WTC11 (cell line): Measurements from ENCODE around the gene SIGLEC14. TPM values are rescaled to one million over a fixed set of nuclear protein-coding genes. Genes with fewer than 3 reads are reported as not detected.

ENCODE experiments used
- ATAC-seq: fragments of 200-7000 bp; cut with Tn5 transposase; 2 replicates; pipeline ENCODE4 v1.10.0; 2021; ENCODE audit warnings: mild to moderate bottlenecking, moderate library complexity
- CTCF ChIA-PET: fragments of 300-600 bp; sonication (Branson Sonifier 250); formaldehyde crosslinking; loops from one replicate; lab custom pipeline; 2021; ENCODE audit warnings: antibody characterized with exemption; lab: Charles Lee
- POLR2A ChIA-PET: fragments of 350-600 bp; sonication (Branson Sonifier 250); formaldehyde crosslinking; loops from one replicate; lab custom pipeline; 2021; ENCODE audit warnings: antibody characterized with exemption; lab: Charles Lee
- DNase-seq: peaks from one replicate; pipeline ENCODE4 v3.0.0; 2021; ENCODE audit warnings: low spot score
- H3K27ac Mint-ChIP-seq: 2 replicates; pipeline ENCODE4 v1.8.0; 2021; ENCODE audit warnings: mixed read lengths
- H3K27me3 Mint-ChIP-seq: 2 replicates; pipeline ENCODE4 v1.8.0; 2021; ENCODE audit warnings: low read depth, mild to moderate bottlenecking, moderate library complexity, mixed read lengths
- H3K36me3 Mint-ChIP-seq: 2 replicates; pipeline ENCODE4 v1.8.0; 2021; ENCODE audit warnings: mixed read lengths
- H3K4me1 Mint-ChIP-seq: 2 replicates; pipeline ENCODE4 v1.8.0; 2022; ENCODE audit warnings: mixed read lengths
- H3K4me3 Mint-ChIP-seq: 2 replicates; pipeline ENCODE4 v1.8.0; 2021; ENCODE audit warnings: mild to moderate bottlenecking, moderate library complexity, mixed read lengths
- H3K9me3 Mint-ChIP-seq: 2 replicates; pipeline ENCODE4 v1.8.0; 2021; ENCODE audit warnings: mixed read lengths
- ELF4 ChIP-seq: sonication (generic); formaldehyde crosslinking; IDR thresholded peaks from 2 replicates; pipeline ENCODE4 v1.8.1; 2022; ENCODE audit warnings: low read depth, mild to moderate bottlenecking, moderate library complexity, missing genetic modification reagents
- PRRX2 ChIP-seq: fragments of 250-450 bp; sonication (Bioruptor Pico); IDR thresholded peaks from 2 replicates; pipeline ENCODE4 v1.8.0; 2021; ENCODE audit warnings: mild to moderate bottlenecking
- RORB ChIP-seq: fragments of 250-450 bp; sonication (Bioruptor Pico); IDR thresholded peaks from 2 replicates; pipeline ENCODE4 v1.9.0; 2021; ENCODE audit warnings: mild to moderate bottlenecking
- SOX15 ChIP-seq: fragments of 250-450 bp; sonication (Bioruptor Pico); IDR thresholded peaks from 2 replicates; pipeline ENCODE4 v1.9.0; 2021; ENCODE audit warnings: mild to moderate bottlenecking
- TCF7 ChIP-seq: sonication (generic); formaldehyde crosslinking; IDR thresholded peaks from 2 replicates; pipeline ENCODE4 v1.8.0; 2022; ENCODE audit warnings: mild to moderate bottlenecking, low read depth, missing genetic modification reagents, moderate library complexity
- TEAD4 ChIP-seq: sonication (generic); formaldehyde crosslinking; IDR thresholded peaks from 2 replicates; pipeline ENCODE4 v1.8.0; 2022; ENCODE audit warnings: mild to moderate bottlenecking, missing genetic modification reagents
- TP53 ChIP-seq: sonication (generic); formaldehyde crosslinking; IDR thresholded peaks from 2 replicates; pipeline ENCODE4 v1.8.1; 2023; ENCODE audit warnings: mild to moderate bottlenecking, missing genetic modification reagents
- ZNF232 ChIP-seq: sonication (generic); formaldehyde crosslinking; IDR thresholded peaks from 2 replicates; pipeline ENCODE4 v1.8.0; 2022; ENCODE audit warnings: mild to moderate bottlenecking, missing genetic modification reagents
- ZNF396 ChIP-seq: fragments of 250-450 bp; sonication (Bioruptor Pico); IDR thresholded peaks from 2 replicates; pipeline ENCODE4 v1.8.0; 2021; ENCODE audit warnings: mild to moderate bottlenecking, moderate library complexity, borderline replicate concordance
- total RNA-seq: library from RNA; stranded (reverse); gene quantifications from 3 replicates; pipeline ENCODE4 v1.2.3, GENCODE V29; 2021
- TF ChIP-seq, protein P1 (sequence below): sonication (generic); formaldehyde crosslinking; IDR thresholded peaks from 2 replicates; pipeline ENCODE4 v1.8.1; 2022; ENCODE audit warnings: missing genetic modification reagents, borderline replicate concordance
- TF ChIP-seq, protein P2 (sequence below): fragments of 250-450 bp; sonication (Bioruptor Pico); IDR thresholded peaks from 2 replicates; pipeline ENCODE4 v1.9.0; 2021; ENCODE audit warnings: moderate library complexity, mild to moderate bottlenecking, inconsistent platforms, borderline replicate concordance
- TF ChIP-seq, protein P3 (sequence below): sonication (generic); formaldehyde crosslinking; IDR thresholded peaks from 2 replicates; pipeline ENCODE4 v1.8.0; 2023; ENCODE audit warnings: missing genetic modification reagents
- TF ChIP-seq, protein P4 (sequence below): sonication (generic); formaldehyde crosslinking; IDR thresholded peaks from 2 replicates; pipeline ENCODE4 v1.8.1; 2022; ENCODE audit warnings: low read depth, missing genetic modification reagents, borderline replicate concordance
- TF ChIP-seq, protein P5 (sequence below): sonication (generic); formaldehyde crosslinking; IDR thresholded peaks from 2 replicates; pipeline ENCODE4 v1.8.1; 2023; ENCODE audit warnings: mild to moderate bottlenecking, moderate library complexity, missing genetic modification reagents
- TF ChIP-seq, protein P6 (sequence below): fragments of 200-600 bp; IDR thresholded peaks from 2 replicates; pipeline ENCODE4 v1.8.0; 2022; ENCODE audit warnings: antibody characterized with exemption

Gene SIGLEC14
- total RNA-seq, 1 experiment from 2014 or later, result not detected

DNA sequence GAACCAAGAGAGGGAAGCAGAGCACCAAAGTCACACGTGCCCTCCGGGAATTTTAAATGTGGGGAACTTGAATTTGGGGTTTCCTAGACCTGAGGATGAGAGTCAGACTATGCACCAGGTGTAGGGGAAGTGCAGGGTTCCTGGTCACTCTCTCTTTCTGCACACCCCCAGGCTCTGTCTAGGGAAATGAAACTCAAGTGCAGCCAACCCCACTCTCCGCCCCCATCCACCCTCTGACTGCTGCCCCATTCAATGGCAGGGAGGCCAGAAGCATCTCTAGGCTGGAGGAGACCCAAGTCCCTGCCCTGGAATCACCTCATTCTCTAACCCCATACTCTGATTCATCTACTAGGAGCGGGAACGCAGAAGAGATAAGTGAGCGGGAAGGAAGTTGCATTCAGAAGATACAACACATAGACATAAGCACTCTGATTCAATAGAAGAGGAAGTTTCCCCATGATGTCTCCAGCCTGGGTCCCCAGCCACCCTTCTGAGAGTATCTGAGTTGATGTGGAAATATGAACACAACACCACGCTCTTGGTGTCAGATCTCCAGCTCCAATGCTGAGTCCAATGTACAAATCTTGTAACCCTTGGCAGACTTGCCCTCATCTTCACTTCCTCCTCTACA, 4.7 kb upstream of the SIGLEC14 start (continued):
- TF ChIP-seq, protein P1, sequence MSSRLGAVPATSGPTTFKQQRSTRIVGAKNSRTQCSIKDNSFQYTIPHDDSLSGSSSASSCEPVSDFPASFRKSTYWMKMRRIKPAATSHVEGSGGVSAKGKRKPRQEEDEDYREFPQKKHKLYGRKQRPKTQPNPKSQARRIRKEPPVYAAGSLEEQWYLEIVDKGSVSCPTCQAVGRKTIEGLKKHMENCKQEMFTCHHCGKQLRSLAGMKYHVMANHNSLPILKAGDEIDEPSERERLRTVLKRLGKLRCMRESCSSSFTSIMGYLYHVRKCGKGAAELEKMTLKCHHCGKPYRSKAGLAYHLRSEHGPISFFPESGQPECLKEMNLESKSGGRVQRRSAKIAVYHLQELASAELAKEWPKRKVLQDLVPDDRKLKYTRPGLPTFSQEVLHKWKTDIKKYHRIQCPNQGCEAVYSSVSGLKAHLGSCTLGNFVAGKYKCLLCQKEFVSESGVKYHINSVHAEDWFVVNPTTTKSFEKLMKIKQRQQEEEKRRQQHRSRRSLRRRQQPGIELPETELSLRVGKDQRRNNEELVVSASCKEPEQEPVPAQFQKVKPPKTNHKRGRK, result no peak
- no peak for TF ChIP-seq TEAD4
- TF ChIP-seq, protein P2, sequence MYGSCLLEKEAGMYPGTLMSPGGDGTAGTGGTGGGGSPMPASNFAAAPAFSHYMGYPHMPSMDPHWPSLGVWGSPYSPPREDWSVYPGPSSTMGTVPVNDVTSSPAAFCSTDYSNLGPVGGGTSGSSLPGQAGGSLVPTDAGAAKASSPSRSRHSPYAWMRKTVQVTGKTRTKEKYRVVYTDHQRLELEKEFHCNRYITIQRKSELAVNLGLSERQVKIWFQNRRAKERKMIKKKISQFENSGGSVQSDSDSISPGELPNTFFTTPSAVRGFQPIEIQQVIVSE (CRISPR knock-in tag), result no peak

DNA sequence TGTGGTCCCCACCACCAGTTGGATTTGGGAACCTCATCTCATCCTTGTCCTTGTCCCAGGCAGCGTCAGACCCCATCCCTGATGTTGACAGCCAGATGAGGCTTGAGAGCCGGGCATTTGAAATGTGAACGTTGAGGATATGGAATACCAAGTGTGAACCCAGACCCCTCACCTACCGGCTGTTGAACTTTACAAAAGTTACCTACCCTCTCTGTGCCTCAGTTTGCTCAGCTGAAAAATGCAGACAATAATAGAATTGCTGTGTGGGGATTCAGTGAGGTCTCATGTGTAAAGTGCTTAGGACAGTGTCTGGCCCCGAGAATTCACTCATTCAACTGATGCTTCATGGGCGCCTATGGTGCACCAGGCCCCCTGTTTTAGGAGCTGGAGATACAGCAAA, 693 bp upstream of the SIGLEC14 start:
- no peak for TF ChIP-seq ELF4 (CRISPR knock-in tag)
- TF ChIP-seq, protein P3, sequence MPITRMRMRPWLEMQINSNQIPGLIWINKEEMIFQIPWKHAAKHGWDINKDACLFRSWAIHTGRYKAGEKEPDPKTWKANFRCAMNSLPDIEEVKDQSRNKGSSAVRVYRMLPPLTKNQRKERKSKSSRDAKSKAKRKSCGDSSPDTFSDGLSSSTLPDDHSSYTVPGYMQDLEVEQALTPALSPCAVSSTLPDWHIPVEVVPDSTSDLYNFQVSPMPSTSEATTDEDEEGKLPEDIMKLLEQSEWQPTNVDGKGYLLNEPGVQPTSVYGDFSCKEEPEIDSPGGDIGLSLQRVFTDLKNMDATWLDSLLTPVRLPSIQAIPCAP (CRISPR knock-in tag), result no peak
- no peak for TF ChIP-seq TCF7 (CRISPR knock-in tag)
- TF ChIP-seq ZNF396 (CRISPR knock-in tag), result no peak
- TF ChIP-seq, protein P4, sequence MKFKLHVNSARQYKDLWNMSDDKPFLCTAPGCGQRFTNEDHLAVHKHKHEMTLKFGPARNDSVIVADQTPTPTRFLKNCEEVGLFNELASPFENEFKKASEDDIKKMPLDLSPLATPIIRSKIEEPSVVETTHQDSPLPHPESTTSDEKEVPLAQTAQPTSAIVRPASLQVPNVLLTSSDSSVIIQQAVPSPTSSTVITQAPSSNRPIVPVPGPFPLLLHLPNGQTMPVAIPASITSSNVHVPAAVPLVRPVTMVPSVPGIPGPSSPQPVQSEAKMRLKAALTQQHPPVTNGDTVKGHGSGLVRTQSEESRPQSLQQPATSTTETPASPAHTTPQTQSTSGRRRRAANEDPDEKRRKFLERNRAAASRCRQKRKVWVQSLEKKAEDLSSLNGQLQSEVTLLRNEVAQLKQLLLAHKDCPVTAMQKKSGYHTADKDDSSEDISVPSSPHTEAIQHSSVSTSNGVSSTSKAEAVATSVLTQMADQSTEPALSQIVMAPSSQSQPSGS (CRISPR knock-in tag), result no peak
- TF ChIP-seq SOX15 (CRISPR knock-in tag), result no peak
- TF ChIP-seq, protein P5, sequence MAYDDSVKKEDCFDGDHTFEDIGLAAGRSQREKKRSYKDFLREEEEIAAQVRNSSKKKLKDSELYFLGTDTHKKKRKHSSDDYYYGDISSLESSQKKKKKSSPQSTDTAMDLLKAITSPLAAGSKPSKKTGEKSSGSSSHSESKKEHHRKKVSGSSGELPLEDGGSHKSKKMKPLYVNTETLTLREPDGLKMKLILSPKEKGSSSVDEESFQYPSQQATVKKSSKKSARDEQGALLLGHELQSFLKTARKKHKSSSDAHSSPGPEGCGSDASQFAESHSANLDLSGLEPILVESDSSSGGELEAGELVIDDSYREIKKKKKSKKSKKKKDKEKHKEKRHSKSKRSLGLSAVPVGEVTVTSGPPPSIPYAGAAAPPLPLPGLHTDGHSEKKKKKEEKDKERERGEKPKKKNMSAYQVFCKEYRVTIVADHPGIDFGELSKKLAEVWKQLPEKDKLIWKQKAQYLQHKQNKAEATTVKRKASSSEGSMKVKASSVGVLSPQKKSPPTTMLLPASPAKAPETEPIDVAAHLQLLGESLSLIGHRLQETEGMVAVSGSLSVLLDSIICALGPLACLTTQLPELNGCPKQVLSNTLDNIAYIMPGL (CRISPR knock-in tag), result no peak
- no peak for TF ChIP-seq ZNF232 (CRISPR knock-in tag)
- TF ChIP-seq TP53, result no peak
- TF ChIP-seq RORB, result no peak
- TF ChIP-seq PRRX2 (CRISPR knock-in tag), result no peak
- TF ChIP-seq, protein P6, sequence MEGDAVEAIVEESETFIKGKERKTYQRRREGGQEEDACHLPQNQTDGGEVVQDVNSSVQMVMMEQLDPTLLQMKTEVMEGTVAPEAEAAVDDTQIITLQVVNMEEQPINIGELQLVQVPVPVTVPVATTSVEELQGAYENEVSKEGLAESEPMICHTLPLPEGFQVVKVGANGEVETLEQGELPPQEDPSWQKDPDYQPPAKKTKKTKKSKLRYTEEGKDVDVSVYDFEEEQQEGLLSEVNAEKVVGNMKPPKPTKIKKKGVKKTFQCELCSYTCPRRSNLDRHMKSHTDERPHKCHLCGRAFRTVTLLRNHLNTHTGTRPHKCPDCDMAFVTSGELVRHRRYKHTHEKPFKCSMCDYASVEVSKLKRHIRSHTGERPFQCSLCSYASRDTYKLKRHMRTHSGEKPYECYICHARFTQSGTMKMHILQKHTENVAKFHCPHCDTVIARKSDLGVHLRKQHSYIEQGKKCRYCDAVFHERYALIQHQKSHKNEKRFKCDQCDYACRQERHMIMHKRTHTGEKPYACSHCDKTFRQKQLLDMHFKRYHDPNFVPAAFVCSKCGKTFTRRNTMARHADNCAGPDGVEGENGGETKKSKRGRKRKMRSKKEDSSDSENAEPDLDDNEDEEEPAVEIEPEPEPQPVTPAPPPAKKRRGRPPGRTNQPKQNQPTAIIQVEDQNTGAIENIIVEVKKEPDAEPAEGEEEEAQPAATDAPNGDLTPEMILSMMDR, result no peak
- Mint-ChIP-seq H3K4me3 (no peak overlapping the region), H3K4me1 (no peaks in the 10 kb centered on the region), H3K27me3 (peaks cover 37% of the 10 kb centered on the region), H3K9me3 (peaks cover under 1% of the 10 kb centered on the region; the same call in 1 of the 2 replicates), H3K27ac (no peak overlapping the region), H3K36me3 (no peaks in the 10 kb centered on the region)
- ATAC-seq (no peak), DNase-seq (no peak)
- ChIA-PET CTCF (interaction anchor here (1.1 kb wide), 1 partner anchor 10 kb away, joined by 9 read pairs; no protein-coding TSS in a partner anchor), POLR2A (no interaction called here)
